Fibroblast of upper back skin (primary cell): ENCODE results near the gene HMOX1.

Source experiments
- DNase-seq: peaks from one replicate; pipeline ENCODE4 v3.0.0-alpha.2; 2013

Gene HMOX1

GRCh38 chr22:35350539-35351503 is 30.1 kb upstream of the HMOX1 start:
- peak; percentile 92 for DNase-seq

DNA sequence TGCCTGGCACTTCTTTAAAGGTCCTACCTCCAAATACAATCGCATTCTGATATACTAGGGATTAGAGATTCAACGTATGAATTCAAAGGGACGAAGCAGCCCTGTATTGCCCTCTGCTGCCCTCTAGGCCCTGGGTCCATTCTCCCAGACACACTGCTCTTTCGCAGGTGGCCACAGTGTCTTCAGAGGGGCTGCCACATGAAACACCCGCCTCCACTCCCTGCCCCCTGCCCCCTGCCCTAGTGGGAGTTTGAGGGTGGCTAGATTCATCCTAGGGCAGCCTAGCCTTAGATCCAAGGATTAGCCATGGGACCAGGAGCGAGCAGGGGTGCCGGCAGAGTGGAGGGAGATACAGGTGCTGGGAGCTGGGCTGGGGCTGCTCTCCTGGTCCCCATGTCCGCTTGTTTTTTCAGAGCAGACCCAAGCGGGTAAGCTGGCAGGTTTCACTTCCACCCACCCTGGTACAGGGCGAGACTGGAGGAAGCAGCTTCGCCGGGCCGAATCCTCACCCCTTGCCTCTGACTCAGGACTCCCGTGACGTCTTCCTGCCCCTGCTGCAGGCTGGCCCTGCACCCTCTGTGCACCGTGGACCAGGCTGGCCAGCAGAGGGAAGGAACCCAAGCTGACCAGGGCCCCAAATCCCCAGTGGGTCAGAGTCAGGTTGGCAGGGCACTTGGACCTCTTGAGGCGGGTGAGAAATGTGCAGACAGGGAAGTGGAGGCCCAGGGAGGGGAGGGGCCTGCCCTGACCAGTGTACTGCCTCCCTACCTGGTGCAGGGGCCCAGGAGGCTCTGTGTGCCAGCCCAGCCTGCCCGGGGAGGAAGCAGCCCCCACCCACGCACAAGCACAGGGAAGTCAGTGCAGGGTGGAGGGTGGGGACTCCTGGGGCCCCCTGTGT is 28.4 kb upstream of the HMOX1 start:
- DNase-seq = no peak

GRCh38 chr22:35353318-35353717 is 27.6 kb upstream of the HMOX1 start:
- DNase-seq = no peak

DNA sequence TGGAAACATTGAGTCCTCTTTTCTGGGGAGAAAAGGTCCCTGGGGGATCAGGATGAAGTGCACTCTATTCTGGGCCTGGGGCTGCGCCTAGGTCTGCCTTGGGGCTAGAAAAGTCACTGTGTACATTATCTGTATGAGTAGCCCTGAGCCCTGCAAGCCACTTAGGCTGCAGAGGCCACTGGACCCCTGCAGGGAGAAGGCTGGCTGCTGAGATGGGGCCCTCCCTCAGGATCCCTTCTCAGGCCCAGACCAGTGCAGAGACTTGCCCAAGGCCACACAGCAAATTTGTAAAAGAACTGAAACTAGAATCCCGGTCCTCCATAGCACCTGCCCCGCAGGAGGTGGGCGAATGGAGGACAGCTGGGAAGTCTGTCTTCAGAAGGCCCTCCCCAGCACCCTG is 26.8 kb upstream of the HMOX1 start:
- no peak for DNase-seq

DNA sequence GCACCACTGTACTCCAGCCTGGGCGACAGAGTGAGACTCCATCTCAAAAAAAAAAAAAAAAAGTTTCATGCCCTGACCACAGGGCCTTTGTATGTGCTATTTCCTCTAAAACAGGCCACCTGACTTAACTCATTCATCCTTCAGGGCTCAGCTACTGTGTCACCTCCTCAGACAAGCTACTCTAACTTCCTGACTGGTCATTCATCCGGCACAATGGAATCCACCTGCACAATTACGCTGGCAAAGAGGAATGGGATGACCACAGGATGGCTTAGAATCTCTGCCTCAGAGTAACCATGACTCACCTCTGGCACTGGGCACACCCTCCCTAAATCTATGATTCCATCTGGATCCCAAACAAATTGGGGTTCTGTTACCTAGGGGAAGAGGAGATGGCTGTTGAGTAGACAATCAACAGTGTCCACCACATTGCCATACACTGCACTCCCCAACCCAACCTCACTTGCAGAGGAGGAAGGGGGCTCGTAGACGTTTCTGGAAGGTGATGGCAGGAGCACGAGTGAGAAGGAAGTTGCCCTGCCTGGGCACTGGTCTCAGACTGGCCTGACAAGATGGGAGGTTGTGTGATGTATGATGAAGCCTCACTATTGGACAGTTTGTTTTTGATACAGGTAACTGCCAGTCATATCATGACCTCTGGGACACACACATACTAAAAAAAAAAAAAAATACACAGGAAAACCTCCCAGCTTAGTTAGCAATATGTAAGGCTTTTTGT is 22.8 kb upstream of the HMOX1 start:
- no peak for DNase-seq

GRCh38 chr22:35359380-35360065 is 21.4 kb upstream of the HMOX1 start:
- no peak for DNase-seq

- no peak for DNase-seq
Observed at GRCh38 chr22:35361001-35361558, 19.8 kb upstream of the HMOX1 start.

DNA sequence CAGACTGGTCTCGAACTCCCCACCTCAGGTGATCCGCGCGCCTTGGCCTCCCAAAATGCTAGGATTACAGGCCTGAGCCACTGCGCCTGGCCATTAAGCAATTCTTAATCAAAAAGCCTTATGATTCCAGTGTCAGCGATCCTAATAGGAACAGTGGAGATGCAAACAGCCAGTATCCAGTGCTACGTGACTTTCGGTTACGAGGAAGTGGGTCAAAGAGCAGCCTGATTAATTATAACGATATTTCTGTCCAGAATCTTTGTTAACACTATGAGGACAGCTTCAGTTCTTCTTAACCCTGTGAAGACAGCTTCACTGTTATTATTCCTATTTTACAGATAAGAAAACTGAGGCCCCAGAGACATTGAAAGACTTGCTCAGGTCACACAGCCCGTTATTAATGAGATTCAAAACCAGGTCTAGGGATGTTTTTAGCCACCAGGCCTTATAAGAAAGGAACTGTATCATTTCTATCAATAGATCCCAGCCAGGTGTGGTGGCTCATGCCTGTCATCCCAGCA is 17.3 kb upstream of the HMOX1 start:
- no peak for DNase-seq

GRCh38 chr22:35364230-35364629 is 16.7 kb upstream of the HMOX1 start:
- DNase-seq = peak; percentile 25

GRCh38 chr22:35367331-35367886 is 13.5 kb upstream of the HMOX1 start:
- DNase-seq = no peak

GRCh38 chr22:35368386-35368785 is 12.5 kb upstream of the HMOX1 start:
- no peak for DNase-seq

DNA sequence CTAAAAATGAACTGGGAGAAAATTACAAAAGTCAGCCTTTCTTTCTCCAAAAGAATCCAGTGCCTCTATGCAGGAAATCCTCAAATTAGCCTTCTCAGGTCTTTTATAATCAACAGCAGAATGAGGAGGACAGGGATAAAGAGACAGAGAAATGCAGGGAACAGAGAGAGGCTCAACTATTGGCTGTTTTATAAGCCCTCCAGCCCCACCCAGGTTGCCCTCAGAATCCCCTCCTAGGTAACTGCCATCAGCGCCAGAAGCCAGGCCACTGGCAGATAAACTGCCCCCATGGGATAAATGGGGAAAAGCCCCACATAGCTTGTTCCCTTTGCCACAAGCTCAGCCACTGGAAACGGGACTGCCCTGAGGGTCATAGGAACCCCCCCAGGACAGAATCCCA is 10.9 kb upstream of the HMOX1 start:
- DNase-seq = no peak

GRCh38 chr22:35373781-35374180 is 7.1 kb upstream of the HMOX1 start:
- DNase-seq = no peak

DNA sequence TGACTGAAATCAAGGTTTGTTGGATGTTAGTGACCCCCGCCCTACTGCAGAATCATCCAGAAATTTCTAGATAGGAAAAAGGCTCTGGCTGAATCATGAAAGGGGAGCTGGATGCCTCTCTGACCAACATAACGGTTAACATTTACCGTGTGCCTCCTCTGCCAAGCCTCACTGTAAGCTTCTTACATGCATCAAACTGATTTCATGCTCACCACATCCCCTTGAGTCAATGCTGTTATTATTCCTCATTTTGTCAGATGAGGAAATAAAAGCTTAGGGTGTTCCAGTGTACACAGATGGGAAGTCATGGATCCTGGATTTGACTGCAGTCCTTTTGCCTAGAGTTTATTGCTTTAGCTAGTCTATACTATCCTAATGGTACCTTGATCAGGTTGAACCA is 5.9 kb upstream of the HMOX1 start:
- DNase-seq = peak; percentile 76

DNA sequence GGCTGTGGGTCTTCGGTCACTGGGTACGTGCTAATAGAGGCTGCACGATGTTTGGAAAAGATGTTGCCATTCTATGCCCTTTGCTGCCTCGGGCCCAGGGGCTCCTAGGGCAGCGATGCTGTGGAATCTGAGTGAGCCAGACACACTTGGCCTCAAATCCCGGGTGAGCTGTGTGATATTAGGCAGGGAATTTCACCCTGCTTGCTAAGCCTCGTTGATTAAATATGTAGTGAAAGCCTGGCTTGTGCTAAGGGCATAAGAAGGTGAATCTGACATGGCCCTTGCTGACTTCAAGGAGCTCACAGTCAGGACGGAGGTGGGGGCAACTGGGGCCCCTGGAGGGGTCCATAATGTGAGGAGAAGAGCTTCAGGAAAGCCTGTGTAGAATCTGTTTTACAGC is 5.4 kb upstream of the HMOX1 start:
- DNase-seq = peak; percentile 32

DNA sequence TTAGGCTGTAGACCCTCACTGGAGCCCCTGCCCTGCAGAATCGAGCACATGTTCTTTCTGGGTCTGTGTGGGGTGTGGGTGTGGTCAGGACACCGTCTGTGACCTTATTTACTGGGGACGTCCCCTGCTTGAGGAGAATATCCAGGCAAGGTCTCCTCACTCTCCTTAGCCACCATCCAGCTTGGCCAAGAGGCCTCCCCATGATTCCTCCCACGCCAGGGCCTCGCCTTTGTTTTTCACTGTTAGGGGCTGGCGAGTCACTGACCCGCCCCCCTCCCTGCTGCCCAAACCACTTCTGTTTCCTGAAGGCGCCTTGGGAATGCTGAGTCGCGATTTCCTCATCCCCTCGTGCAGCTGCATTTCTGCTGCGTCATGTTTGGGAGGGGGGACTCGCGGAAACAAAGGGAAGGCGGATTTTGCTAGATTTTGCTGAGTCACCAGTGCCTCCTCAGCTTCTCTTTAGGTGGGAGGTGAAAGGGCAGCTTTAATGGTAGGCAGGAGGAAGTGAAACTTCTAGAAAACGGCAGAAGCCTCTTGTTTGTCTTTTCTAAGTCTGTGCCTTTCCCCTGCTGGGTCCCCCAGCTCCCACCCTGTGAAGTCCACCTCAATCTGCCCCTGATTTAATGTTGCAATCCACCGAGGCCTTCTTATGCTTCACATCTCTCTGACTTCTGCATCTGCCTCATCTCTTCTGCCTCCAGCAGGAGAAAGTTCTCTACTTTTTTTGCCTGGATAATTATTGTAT is 4.0 kb upstream of the HMOX1 start:
- DNase-seq = peak; percentile 99

GRCh38 chr22:35377735-35378134 is 3.2 kb upstream of the HMOX1 start:
- DNase-seq = no peak

- DNase-seq = no peak
Observed at GRCh38 chr22:35378621-35379020, 2.3 kb upstream of the HMOX1 start.

GRCh38 chr22:35379146-35379993 is 1.5 kb upstream of the HMOX1 start:
- DNase-seq = no peak

DNA sequence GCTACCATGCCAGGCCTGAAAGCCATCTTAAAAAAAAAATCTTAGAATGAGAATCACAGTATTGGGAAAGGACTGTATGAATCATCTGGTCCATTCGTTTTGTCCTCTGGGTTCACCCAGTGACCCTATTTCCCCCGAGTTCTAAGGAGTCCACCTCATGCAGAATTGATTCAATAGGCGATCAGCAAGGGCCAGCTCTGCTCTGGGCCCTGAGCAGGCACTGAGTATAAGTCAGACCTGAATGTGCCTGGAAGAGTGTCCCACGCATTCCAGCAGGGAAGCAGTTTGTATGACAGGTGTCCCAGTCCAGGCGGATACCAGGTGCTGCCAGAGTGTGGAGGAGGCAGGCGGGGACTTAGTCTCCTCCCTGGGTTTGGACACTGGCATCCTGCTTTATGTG is 883 bp upstream of the HMOX1 start:
- DNase-seq = no peak
